Putamen (tissue), 1 donor: Measurements from ENCODE around the gene LIN7A.

ENCODE experiments used
- DNase-seq: peaks from one replicate; pipeline ENCODE4 v3.0.0-alpha.2; 2016; ENCODE audit warnings: low spot score

Gene LIN7A, protein sequence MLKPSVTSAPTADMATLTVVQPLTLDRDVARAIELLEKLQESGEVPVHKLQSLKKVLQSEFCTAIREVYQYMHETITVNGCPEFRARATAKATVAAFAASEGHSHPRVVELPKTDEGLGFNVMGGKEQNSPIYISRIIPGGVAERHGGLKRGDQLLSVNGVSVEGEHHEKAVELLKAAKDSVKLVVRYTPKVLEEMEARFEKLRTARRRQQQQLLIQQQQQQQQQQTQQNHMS

DNA sequence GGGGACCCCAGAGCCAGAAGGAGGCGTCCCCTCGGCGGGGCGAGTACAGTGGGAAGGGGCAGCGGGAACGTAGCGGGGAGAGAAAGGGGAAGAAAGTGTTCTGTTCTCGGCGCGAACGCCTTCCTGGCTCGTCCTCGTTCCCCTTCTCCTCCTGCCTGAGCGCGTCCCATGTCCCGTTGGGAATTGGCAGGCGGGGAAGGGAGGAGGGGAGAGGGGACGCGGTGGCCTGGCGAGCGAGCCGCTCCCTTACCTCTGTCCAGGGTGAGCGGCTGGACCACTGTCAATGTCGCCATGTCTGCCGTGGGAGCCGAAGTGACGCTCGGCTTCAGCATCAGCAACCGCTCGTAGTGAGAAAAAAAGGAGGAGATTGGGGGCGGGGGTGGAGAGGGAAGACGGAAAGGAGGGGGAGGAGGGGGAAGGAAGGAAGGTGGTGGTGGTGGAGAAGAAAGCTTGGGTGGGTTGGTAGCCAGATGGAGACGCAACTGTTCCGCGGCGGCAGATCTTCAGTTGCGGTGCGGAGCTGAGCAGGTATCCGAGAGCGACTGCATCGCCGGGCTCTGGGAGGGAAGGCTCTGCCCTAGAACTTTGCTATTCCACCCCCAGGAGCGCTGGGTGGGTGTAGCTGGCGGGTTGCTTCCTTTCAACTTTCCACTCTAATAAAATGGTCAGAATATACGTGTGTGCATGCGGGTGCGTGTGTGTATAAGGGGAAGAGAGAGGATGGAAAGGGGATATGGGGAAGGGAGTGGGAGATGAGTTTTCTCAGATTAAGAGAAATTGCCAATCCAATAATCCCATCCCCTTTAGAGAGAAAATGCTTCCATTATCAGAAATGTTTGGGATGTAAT lies at the start of gene LIN7A:
Gene LIN7A, minus strand, starts transcription at position 544 of the 848 bp plus-strand sequence. Its CDS starts 212 bp downstream, at position 332.
- DNase-seq, result peak; percentile 21

DNA sequence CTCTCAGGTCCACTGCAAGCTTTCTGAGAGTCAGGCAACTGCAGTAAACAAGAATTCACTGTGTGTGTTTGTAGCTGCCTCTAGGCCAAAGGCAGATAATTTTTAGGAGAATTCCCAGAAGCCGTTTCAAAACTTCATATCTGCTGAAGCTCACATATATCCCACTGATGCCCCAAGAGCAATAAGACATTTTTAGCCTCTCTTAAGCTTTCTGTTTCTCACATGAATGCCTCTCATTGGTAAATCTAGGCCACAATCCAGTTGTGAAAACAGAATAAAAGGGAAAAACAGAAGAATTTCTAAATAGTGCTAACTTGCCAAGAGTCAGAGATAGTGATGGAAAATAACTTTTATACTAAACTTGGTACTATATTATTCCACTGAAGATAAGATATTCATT lies 48.5 kb upstream of the LIN7A start:
- DNase-seq, result no peak

DNA sequence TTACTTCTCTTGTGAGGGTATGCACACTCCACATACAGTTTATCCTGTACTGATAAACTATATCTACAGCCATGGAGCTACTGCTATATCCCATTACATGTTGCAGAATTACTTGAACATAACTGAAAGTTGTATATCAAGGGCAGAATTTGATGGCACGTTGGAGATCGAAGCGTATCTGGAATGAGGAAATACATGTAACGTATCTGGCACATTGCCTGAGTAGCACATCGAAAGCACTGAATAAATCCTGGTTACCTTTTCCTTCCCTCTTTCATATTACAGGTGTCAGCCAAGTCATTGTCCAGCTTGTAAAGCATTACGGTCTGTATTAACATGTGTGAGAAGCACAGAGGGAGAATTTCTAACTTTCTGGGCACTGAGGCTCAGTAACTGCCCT lies 42.1 kb upstream of the LIN7A start:
- DNase-seq, result no peak

DNA sequence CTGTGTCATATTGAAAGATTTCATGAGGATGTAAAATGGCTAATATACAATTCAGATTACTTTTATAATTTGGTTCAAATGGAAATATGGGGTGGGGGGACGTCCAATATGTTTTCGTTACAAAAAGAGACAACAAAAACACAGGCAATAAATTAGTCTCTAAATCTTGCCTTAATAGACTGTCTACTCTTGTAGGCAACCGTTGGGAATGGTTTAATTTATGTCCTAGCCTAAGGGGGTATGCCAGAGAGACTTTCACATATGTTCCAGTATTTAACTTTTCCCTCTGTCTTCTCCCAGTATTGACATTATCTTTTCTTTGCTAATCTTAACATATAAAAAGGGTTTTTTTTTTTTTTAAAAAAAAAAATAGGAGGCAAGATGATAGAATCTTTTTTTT lies 41.5 kb upstream of the LIN7A start:
- DNase-seq, result no peak

DNA sequence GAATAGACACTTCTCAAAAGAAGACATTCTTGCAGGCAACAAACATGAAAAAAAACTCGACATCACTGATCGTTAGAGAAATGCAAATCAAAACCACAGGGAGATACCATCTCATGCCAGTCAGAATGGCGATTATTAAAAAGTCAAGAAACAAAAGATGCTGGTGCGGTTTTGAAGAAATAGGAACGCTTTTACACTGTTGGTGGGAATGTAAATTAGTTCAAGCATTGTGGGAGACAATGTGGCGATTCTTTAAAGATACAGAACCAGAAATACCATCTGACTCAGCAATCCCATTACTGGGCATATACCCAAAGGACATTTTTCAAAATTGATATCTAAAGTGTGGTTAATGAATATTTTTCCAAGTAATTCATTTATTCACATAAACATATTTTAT lies 39.6 kb upstream of the LIN7A start:
- no peak for DNase-seq

DNA sequence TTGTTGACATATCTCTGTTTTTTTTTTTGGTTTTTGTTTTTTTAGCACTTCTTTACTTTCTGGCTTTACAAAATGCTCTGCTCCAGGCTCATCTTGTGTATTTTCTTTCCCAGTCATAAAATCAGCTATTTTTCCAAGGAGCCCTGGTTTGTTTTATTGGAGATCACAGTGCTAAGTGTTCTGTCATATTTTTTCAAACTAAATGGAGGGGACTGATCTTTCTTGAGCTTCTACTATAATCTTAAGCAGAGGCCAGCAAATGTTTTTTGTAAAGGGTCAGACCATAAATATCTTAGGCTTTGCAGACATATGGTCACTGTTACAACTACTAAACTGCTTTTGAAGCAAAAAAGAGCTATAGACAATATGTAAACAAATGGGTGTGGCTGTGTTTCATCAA lies 30.6 kb upstream of the LIN7A start:
- no peak for DNase-seq

DNA sequence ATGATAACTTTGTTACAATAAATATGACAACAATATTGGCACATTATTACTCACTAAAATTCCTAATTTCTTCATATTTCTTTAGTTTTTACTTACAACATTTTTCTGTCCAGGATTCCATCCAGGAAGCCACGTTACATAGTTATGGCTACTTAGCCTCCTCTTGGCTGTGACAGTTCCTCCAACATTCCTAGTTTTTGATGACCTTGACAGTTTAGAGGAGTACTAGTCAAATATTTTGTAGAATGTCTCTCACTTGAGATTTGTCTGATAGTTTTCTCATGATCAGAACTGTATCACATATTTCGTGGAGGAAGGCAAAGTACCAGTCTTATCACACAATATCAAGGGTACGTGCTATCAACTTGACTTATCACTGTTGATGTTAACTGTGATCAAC lies 29.8 kb upstream of the LIN7A start:
- DNase-seq, result no peak

DNA sequence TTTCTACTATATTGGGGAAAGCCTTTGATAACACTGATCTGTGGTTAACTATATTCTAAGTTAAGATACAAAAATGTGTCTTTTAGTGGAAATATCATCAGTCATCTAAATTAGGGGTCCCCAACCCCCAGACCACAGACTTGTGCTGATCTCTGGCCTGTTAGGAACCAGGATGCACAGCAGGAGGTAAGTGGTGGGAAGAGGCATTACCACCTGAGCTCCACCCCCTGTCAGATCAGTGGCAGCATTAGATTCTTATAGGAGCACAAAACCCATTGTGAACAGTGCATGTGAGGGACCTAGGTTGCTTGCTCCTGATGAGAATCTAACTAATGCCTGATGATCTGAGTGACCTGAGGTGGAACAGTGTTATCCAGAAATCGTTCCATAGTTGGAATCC lies 28.3 kb upstream of the LIN7A start:
- no peak for DNase-seq

DNA sequence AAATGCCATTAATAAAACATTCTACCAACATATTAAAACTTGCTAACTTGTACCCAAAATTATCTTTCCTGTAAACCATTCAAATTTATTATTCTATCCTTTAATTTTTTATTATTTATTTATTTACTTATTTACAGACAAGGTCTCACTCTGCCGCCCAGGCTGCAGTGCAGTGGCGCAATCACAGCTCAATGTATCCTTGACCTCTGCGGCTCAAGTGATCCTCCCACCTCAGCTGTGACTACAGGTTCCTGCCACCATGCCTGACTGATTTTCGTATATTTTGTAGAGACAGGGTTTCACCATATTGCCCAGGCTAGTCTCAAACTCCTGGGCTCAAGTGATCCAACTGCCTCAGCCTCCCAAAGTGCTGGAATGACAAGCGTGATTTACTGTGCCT lies 20.4 kb upstream of the LIN7A start:
- no peak for DNase-seq

DNA sequence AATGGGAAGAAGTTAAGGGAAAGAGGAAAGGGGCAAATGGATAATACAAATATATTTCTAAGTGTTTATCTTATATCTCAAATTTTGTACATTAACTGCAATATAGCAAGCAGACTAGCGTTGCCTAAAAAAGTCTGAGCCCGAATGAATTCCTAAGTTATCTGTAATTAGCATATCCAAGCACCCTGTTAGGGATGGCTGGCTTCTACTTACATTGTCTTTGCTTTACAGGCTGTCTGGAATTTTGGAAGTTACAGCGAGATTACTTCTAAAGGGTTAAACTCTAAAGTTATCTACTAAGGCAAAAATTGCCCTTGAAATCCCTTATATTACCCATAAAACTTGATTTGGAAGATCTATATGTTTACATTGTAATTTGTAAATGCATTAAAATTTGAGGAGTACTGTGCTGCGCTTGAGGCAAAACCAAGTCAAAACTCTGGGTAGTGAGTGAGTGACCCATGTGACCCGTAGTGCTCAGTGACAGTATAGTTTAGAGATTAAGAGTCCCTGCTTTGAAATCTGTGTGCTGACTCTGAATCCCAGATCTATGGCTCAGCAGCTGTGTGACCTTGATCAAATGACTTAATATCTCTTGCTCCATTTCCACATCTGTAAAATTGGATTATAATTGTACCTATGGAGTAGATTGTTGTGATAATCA lies 17.3 kb upstream of the LIN7A start:
- DNase-seq, result no peak

DNA sequence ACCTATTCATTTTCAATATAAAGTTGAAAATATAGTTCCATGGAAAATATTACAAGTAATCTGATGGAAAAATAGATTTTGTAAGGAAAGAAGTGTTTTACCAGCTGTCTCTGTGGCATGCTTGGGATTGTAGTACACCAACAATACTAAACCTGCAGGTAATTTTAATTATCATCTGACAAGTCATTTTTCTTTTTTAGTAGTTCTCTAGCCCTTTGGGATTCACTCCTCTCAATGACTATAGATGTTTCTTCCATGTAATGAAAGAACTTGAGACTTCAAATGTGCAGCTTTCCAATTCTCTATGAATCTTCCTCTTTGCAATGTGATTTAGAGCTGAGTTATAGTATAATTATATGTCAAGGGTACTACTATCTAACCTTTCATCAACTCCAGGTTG lies 14.7 kb upstream of the LIN7A start:
- no peak for DNase-seq

DNA sequence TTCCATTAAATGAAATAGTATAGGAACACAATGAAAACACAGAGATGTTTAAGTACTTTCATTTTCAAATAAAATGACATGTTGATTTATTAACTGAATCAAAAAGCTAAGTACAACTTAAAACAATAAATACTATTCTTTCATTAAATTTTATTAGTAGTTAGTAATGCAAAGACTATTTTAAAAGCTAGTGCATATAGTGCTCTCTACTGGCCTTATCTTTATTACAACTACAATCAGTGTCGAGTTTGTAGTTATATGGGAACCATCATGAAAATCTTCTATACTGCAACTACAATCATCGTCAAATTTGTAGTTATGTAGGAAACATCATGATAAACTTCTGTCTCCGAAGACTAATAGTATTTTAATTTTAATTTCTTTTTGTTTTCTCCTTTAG lies 8.9 kb upstream of the LIN7A start:
- no peak for DNase-seq

DNA sequence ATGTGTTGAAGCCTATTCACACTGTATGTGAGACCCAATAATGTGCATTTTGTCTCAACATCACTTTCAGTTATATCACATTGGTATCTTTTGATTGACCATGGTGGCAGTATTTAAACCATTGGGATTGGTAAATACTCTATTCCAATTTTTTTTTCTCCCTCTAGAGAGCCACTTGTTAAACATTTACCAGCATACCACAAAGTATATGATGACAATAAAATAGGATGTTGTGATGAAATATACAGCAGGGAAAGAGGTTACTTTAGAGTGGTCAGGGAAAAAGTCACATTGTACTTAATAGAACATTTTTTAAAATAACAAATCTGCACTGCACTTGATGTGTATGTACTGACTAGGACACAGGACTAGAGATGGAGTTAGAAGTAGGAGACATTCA lies 5.6 kb upstream of the LIN7A start:
- DNase-seq, result no peak

DNA sequence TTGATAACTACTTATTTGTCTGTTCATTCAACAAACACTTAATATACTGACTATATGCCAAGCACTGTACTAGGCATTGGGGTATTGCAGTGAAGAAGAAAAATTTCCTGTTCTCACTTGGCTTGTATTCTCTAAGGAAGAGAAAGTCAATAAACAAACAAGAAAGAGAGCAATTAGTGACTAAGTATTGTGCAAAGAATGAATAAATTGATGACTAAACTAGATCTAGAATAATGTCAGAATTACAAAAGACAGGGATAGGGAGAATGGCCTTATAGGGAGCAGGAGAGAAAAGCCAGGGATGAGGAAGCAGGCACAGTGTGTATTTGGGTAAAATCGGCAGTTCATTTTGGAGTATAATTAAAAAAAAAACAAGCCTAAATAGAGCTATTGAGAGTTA lies 4.2 kb upstream of the LIN7A start:
- DNase-seq, result no peak

DNA sequence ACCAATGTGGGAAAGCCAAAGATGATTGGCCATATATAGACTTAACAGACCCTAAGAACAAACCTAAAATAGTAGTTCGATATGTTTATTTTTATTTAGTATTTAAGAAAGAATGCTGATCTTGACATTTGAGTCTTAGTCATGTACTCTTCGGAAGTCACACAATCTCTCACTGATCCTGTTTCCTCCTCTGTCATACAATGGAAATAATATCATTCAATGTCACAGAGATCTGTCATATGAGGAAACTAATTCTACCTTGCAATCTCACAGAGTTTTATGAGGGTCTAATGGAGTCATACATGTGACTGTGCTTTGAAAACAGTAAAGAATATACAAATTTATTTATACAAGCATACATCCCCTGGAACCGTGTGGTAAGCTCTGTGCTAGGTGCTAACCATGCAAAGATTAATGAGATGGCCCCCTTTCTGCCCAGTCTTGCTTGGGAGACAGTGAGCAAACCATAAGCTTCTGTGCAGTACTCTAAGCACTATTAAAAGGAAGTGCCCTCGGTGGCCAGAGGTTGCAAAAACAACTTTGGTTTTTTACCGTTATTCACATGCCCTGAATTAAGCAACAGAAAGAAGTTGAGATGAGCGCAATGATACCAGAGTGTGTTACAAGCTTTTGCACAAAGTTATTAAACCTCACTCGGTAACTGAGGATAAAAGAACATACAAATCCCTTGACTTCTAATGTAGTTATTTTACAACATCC lies 1.7 kb upstream of the LIN7A start:
- no peak for DNase-seq

DNA sequence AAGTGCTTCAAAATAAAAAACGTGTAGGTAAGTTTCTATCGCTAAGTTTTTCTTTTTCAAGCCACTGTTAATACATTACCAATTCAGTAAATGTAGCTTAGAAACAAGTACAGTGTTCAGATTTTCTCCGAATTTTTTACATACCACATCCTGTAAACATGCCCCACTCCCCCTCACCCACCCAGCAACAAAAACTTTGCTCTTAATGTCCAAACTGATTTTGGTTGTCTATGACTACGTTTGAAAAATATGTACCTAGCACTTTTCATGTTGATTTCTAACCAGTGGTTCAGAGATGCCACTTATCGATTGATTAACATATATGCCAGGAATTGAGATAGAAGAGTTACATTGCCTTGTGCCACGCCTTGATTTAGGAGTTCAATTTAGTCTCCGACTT lies 663 bp upstream of the LIN7A start:
- DNase-seq, result no peak

DNA sequence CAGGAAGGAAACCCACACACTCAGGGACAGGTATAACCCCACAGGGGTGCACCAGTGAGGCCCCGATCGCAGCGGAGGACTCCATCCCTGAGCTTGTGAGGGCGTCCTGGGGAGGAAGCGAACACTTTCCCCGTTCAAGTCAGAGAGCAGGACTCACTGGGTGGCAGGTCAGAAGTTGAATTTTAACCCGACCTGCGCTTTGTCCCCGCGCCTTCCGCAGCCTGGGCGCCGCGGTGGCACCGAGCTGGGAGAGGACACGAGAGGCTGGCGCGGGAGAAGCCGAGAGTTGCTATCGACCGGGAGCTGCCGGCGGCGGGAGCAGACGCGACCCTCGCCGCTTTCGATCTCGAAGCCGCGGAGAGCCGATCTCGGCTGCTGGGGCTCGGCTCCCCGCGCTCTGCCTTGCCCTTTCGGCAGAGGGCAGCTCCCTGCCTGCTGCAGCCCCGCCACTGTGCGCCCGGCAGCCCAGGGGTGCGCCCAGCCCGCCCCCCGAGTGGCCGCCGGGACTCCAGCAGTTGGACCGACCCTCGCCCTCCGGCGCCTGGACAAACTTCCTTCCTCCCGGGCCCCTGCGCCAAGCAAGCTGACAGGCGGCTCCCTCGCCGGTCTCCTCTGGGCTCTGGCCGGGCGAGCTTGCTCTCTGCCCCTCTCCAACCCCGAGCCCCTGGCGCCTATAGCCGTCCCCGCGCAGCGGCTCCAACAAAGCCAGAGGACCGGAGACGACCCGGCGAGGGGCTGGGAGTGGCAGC lies 918 bp downstream of the LIN7A start:
- DNase-seq, result peak; percentile 15

DNA sequence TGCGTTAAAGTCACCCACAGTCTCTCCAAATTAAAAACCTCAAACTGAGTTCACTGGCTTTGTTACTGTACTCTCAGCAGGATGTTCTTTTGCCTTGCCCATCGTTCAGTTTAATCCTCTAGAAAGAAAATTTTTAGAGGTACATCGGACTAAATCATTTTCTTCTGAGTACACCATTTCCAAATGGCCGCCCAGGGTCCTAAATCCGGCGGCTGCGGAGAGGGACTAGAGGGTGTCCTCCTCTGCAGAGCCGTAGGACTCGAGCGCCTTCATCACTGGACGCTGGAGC lies 1.4 kb downstream of the LIN7A start:
- no peak for DNase-seq

DNA sequence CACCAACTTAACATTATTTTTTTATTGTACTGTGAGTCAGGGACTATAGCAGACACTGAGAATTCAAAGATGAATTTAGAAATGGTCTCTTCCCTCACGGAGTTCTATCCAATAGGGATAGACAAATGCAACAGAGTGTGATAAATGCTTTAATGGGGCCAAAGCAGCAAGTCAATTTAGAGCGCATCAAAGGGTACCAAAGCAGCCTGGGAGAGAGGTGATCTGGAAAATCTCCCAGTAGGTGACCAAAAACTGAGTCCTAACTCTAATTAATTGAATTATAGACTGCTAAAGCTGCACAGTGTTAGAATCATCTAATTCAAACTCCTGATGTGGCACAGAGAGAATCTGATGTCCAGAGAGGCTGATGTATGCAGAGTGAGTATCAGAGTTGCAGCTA lies 2.6 kb downstream of the LIN7A start:
- no peak for DNase-seq

DNA sequence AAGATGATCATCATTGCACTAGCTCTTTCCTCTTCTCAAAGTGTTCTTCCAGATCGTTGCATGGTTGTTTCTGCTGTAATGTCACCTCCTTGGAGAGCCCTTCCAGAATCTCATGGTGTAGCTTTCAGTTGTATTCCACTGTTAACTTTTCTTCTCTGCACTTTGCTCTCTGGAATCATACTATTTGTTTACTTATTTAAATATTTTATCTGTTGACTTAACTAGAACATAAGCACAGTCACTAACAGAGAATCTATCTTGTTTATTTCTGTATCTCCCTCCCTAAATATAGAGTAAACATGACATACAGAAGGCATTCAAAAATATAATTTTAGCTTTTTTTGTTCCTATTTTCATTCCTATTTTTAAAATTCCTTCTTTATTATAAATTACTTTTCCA lies 11.8 kb downstream of the LIN7A start:
- no peak for DNase-seq

DNA sequence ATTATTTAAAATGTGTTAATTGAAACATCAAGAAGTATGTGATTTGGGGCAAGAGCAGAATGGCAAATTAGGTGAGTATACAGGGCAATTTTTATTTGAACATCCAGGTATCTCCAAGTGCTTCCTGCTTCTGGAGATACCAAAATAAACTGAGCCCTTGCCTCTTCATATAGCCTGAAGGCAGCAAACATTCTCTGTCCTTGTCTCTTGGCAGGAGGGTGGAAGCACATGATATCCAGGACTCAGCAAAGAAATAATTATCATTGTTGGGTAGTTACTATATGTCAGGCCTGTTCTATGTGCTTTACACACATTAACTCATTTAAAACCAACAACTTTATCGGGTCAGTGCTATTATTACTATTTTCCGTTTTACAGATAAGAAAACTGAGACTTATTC lies 12.5 kb downstream of the LIN7A start:
- DNase-seq, result no peak

DNA sequence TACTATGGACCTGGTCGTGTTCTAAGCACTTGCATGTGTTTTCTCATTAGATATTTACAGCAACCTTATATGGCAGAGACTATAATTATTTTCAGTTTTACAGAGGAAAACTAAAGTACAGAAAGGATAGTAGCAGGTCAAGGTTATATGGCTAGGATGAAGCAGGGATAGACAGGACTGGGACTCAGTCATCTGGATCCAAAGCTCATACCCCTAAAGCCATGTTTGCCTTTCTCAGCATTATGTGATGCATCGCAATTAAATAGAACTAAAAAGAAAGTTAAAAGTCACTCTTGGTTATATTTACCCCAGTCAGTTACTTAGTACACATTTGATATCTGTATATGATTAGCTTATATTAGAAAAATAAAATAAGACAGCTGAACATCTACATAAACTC lies 13.3 kb downstream of the LIN7A start:
- DNase-seq, result no peak
